ENCODE data around the gene APOB.

GRCh38 chr2:21001988-21002813 lies 41.7 kb downstream of the APOB start:
- TF ChIP-seq CTCF (IDR thresholded peaks at IDR 0.05) (no peak), POLR2AphosphoS5 (IDR thresholded peaks at IDR 0.05) (no peak), POLR2A (IDR thresholded peaks at IDR 0.05) (no peak)

Data from breast epithelium (tissue), 3 donors.